Stimulated activated CD4-positive, alpha-beta T cell treated with anti-CD3 and anti-CD28 coated beads, Interleukin-15, amount 100 ng/mL, for 48 hours (primary cell): ENCODE measurements around the gene CDKN2AIP.

Experiments used
- DNase-seq, 2 donors: peaks; one replicate each; pipeline ENCODE4 v3.0.0-alpha.2; 2020; ENCODE audit warnings: low read depth in 2 of 2

Gene CDKN2AIP

DNA sequence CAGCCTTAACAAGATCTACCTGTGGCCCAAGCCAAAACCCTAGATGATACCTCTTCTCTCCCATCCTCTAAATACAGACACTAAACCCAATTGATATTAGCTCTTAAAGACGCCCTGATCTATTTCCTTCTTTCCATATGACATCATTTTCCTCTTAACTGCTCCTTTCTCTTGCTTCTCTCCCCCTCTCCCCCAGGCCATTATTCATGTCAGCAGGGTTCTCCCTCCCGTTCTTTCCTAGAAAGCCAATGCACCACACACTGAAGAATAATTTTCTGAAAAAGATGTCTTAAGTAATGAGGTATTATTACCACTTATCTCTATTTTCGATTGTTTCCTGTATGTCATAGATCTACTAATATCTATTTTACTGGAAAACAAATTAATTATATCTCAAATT, 50.7 kb downstream of the CDKN2AIP start:
- DNase-seq: no peak
